Activated CD8-positive, alpha-beta memory T cell treated with anti-CD3 and anti-CD28 coated beads, Interleukin-2, amount 10 ng/mL, durations not matched to agents 7 days and 5 days (primary cell): ENCODE results near the gene EIF4E1B. TPM values are rescaled to one million over a fixed set of nuclear protein-coding genes. Genes with fewer than 3 reads are reported as not detected.

ENCODE experiments used
- ATAC-seq: fragments of 150-1000 bp; cut with Tn5 transposase; one replicate; pipeline ENCODE4 v1.10.0; 2021; ENCODE audit warnings: moderate library complexity
- CTCF ChIA-PET: fragments of 350-600 bp; sonication (Branson Sonifier 250); formaldehyde crosslinking; loops from one replicate; lab custom pipeline; 2021; ENCODE audit warnings: antibody characterized with exemption; lab: Charles Lee
- DNase-seq: peaks from one replicate; pipeline ENCODE4 v3.0.0-alpha.2; 2020
- H3K27ac Mint-ChIP-seq: one replicate; pipeline ENCODE4 v1.8.0; 2021; ENCODE audit warnings: mild to moderate bottlenecking, mixed read lengths
- H3K27me3 Mint-ChIP-seq: one replicate; pipeline ENCODE4 v1.8.0; 2021; ENCODE audit warnings: mixed read lengths
- H3K36me3 Mint-ChIP-seq: one replicate; pipeline ENCODE4 v1.8.0; 2021; ENCODE audit warnings: mild to moderate bottlenecking, mixed read lengths
- H3K4me1 Mint-ChIP-seq: one replicate; pipeline ENCODE4 v1.8.0; 2021; ENCODE audit warnings: mixed read lengths
- H3K4me3 Mint-ChIP-seq: one replicate; pipeline ENCODE4 v1.8.0; 2021; ENCODE audit warnings: mild to moderate bottlenecking, moderate library complexity, mixed read lengths
- H3K9me3 Mint-ChIP-seq: one replicate; pipeline ENCODE4 v1.8.0; 2022; ENCODE audit warnings: low read depth, mixed read lengths
- total RNA-seq, 2 experiments: library from RNA; stranded (reverse); gene quantifications; one replicate each; pipeline ENCODE4 v1.2.3, GENCODE V29; 2021

Gene EIF4E1B
- total RNA-seq, 2 experiments from 2014 or later: not detected

DNA sequence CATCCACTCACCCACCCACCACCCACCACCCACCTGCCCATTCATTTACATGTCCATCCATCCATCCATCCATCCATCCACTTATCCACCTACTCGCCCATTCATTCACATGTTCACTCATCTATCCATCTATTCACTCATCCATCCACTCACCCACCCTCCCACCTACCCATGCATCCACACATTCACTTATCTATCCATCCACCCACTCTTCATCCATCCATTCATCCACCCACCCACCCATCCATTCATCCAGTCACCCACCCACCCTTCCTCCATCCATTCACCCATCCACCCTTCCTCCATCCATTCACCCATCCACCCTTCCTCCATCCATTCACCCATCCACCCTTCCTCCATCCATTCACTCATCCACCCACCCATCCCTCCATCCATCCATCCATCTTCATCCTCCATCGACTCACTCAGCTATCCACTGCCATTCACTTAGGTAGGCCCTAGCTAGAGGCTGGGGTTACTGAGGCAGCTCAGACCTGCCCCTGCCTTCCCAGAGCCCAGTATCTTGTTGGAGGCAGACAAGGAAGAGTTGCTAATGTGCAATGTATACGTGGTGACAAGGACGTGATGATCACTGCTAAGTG lies 29.5 kb downstream of the EIF4E1B start:
- H3K27me3 Mint-ChIP-seq: peaks cover 10% of the 10 kb centered on the region
- H3K4me3 Mint-ChIP-seq: no peak overlapping the region
- H3K36me3 Mint-ChIP-seq: peaks cover 2% of the 10 kb centered on the region
- DNase-seq (no peak), ATAC-seq (no peak)
- CTCF ChIA-PET: interaction anchor here (0.5 to 5.5 kb wide), 82 partner anchors 10 to 930 kb away, joined by 3 to 124 read pairs (median 4); partner anchors contain the start of genes CLTB, EIF4E1B, FAF2 and FGFR4
- peaks cover 29% of the 10 kb centered on the region for H3K4me1 Mint-ChIP-seq
- H3K9me3 Mint-ChIP-seq: no peaks in the 10 kb centered on the region
- H3K27ac Mint-ChIP-seq: no peak overlapping the region

DNA sequence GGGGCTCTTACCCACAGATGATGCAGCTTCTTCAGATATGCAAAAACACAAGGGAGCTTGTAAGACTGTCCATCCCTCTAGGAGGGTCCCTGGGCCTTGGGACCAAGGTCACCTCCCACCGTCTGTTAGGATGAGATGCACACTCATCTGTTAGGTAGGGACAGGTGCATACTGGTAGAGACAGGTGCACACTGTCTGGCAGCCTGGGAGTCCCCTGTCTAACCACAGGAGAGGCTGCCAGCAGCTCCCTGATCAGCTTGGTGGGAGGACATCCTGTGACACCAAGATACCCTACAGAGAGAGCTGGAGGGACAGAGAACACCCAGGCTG lies 30.0 kb downstream of the EIF4E1B start:
- H3K27ac Mint-ChIP-seq: no peak overlapping the region

DNA sequence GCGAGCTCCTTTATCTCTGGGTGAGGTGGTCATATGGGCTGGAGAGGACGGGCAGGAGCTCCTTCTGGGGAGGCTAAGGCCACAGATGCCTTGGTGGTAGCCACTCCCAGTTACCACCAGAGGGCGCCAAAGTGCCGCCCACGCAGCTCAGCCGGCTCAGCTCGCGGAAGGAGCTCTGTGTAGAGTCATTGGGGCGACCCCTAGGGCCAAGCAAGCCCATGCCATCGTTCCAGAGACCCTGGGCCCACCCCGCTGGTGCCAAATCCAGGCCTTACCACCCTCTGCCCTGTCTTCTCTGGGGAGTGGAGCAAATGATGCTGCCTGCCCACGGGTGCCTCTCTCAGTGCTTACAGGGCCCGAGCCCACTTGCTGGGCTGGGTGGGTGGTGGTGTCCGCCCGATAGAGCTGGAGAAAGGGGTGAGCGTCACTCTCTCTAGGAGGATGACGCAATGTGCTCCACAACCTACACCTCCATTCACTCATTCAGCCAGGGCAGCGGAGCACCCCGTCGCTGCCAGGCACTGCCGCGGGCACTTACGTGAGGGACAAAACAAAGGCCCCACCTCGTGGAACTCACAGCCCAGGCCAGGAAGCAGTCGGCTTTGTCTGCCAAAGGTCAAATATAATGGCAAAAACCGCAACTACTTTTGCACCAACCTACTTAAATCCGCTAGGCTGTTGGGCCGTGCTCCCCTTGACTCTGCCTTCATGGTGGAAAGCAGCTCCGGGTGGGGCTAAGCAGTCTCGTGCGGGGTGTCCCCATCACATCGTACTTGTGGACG lies 30.6 kb downstream of the EIF4E1B start:
- H3K9me3 Mint-ChIP-seq: no peaks in the 10 kb centered on the region
- DNase-seq (peak; percentile 82), ATAC-seq (peak; percentile 77)
- no peak overlapping the region for H3K27ac Mint-ChIP-seq
- no peak overlapping the region for H3K4me3 Mint-ChIP-seq
- H3K36me3 Mint-ChIP-seq: peaks cover 2% of the 10 kb centered on the region
- H3K4me1 Mint-ChIP-seq: peaks cover 29% of the 10 kb centered on the region
- H3K27me3 Mint-ChIP-seq: peaks cover 13% of the 10 kb centered on the region
- CTCF ChIA-PET: interaction anchor here (0.6 to 5.5 kb wide), 90 partner anchors 9 to 931 kb away, joined by 3 to 124 read pairs (median 4); partner anchors contain the start of genes CLTB, EIF4E1B, FAF2 and FGFR4

More for the DNA sequence above, 30.0 kb downstream of the EIF4E1B start:
- Mint-ChIP-seq H3K4me3 (no peak overlapping the region), H3K27me3 (peaks cover 12% of the 10 kb centered on the region), H3K36me3 (peaks cover 2% of the 10 kb centered on the region), H3K4me1 (peaks cover 29% of the 10 kb centered on the region), H3K9me3 (no peaks in the 10 kb centered on the region)
- DNase-seq: no peak
- CTCF ChIA-PET: interaction anchor here (0.6 to 5.5 kb wide), 87 partner anchors 10 to 931 kb away, joined by 3 to 124 read pairs (median 4); partner anchors contain the start of genes CLTB, EIF4E1B, FAF2 and FGFR4
- peak; percentile 26 for ATAC-seq

DNA sequence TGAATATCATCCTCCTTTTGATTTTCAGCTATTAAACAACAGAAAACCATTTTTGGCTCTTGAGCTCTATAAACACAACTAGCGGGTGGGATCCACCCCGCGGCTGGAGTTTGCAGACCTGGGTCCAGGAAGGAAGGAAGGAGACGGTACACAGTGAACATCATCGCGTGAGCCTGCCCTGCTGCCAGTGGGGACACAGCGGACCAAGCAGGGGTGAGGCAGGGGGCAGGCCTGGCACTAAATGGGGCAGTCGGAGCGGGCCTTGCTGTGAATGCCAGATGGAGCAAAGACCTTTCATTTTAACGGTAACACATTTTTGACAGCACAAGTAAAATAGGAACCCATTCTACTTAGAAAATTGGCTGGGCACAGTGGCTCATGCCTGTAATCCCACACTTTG lies 31.2 kb downstream of the EIF4E1B start:
- Mint-ChIP-seq H3K27ac (no peak overlapping the region), H3K9me3 (no peaks in the 10 kb centered on the region), H3K27me3 (peaks cover 13% of the 10 kb centered on the region), H3K4me1 (peaks cover 29% of the 10 kb centered on the region), H3K4me3 (no peak overlapping the region), H3K36me3 (no peaks in the 10 kb centered on the region)
- ATAC-seq (no peak), DNase-seq (no peak)
- CTCF ChIA-PET: interaction anchor here (1.2 to 5.4 kb wide), 19 partner anchors 11 to 527 kb away, joined by 3 to 124 read pairs (median 8); partner anchors contain the start of genes FGFR4, TSPAN17 and UIMC1

DNA sequence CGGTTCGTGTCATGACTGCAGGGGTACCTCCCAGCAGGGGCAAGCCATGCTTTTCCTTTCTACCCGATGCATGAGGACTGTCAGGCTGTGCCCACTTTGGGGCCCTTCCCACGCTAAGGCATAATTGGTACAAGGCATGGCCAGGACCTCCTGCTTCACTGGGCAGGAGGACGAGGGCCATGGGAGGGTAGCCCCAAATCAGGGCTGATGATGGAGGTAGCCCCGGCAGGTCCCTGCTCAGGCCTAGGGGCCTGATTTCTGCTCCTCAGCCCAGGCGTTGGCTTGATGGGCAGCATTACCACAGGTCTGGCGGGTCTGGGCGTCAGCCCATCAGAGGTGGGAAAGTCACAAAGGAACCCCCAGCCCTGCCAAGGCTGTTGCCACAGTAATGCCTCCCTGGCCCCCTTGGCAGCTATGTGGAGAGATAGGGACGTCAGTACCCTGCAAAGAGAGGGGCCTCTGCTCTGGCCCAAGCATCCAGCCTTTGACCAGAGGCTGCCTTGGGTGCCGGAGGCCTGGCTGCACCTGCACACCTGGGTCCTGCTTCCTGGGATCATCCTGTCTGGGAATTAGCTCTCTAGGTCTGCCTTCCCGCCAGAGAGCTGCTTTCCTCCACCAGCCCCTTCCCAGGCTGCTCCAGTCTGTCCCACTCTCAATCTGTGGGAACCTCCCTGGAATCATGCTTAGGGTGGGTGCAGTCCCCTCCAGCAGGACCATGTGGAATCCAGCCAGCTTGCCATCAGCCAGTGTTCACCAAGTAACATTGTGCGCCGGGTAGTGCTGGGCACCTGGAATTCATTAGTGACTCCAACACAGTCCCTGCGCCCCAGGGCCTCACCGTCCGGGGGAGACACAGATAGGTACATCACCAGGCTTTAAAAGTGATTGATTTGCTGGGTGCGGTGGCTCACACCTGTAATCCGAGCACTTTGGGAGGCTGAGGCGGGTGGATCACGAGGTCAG lies 32.2 kb downstream of the EIF4E1B start:
- H3K36me3 Mint-ChIP-seq: no peaks in the 10 kb centered on the region
- no peak for ATAC-seq
- peaks cover 13% of the 10 kb centered on the region for H3K27me3 Mint-ChIP-seq
- CTCF ChIA-PET: interaction anchor here (0.6 to 2.6 kb wide), 3 partner anchors 11 to 297 kb away, joined by 3 to 18 read pairs (median 4); no protein-coding TSS in a partner anchor
- H3K4me3 Mint-ChIP-seq: no peak overlapping the region
- peaks cover 29% of the 10 kb centered on the region for H3K4me1 Mint-ChIP-seq
- no peak overlapping the region for H3K27ac Mint-ChIP-seq
- no peaks in the 10 kb centered on the region for H3K9me3 Mint-ChIP-seq
- no peak for DNase-seq

DNA sequence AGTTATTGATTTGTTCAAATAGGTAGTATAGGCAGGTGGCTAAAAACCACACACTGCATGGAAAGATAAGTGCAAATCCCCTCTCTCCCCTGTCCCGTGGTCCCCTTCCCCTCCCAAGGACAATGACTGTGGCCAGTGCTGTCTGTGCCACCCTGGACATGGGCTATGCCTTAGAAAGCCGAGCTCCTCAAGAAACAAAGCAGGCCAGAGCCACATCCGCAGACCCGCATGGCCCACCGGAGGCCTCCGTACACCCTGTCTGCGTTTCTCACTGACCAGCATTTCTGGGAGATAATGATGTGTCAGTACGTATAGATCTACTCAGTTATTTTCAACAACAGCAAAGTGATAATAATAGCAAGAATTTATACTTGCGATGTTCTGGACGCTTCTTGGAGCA lies 33.1 kb downstream of the EIF4E1B start:
- Mint-ChIP-seq H3K27ac (no peak overlapping the region), H3K4me3 (no peak overlapping the region), H3K27me3 (peaks cover 13% of the 10 kb centered on the region), H3K36me3 (no peaks in the 10 kb centered on the region), H3K9me3 (no peaks in the 10 kb centered on the region), H3K4me1 (peaks cover 20% of the 10 kb centered on the region)
- DNase-seq: no peak
- ATAC-seq: no peak
- CTCF ChIA-PET: interaction anchor here (1.0 kb wide), 1 partner anchor 12 kb away, joined by 3 read pairs; no protein-coding TSS in a partner anchor

DNA sequence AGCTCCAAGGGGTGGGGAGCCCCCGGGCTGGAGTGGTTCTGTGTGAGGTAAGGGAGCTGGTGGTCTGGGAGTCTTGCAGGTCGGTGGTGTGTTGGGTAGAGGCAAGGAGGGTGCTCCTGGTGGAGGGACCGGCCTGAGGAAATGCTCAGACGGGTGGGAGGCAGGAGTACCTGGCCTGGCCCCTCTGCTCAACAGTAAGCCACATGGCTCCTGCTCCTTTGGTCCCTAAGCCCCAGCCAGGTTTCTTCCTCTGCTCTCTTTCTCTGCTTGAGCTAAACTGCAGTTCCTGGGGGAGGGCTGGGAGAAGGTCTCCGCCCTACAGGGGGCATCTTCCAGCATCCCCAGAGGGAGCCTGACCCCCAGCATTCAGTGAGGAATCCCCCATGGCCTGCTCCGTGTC lies 34.0 kb downstream of the EIF4E1B start:
- ATAC-seq (no peak), DNase-seq (no peak)
- H3K27ac Mint-ChIP-seq: no peak overlapping the region
- no peaks in the 10 kb centered on the region for H3K36me3 Mint-ChIP-seq
- no peak overlapping the region for H3K4me3 Mint-ChIP-seq
- H3K27me3 Mint-ChIP-seq: peaks cover 19% of the 10 kb centered on the region
- peaks cover 11% of the 10 kb centered on the region for H3K4me1 Mint-ChIP-seq
- CTCF ChIA-PET: interaction anchor here (1.0 kb wide), 1 partner anchor 449 kb away, joined by 3 read pairs; no protein-coding TSS in a partner anchor
- H3K9me3 Mint-ChIP-seq: no peaks in the 10 kb centered on the region

DNA sequence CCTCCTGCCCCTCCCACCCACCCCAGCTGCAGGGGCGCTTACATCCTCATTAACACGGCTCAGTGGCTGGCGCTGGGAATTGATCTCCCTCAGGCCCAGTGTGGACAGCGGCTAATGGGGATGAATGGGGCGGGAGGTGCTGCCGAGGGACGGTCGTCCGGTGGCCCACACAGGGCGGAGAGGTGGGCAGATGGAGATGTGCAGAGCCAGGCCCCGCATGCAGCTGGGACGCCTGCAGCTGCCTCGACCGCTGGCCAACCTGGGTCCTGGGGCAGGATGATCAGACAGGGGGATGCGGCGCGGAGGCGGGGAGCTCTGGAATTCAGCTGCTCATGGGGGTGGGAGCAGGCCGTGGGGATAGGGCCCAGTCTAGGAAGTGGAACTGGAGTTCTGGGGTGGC lies 34.4 kb downstream of the EIF4E1B start:
- no peaks in the 10 kb centered on the region for H3K9me3 Mint-ChIP-seq
- H3K27ac Mint-ChIP-seq: no peak overlapping the region
- H3K4me3 Mint-ChIP-seq: no peak overlapping the region
- H3K36me3 Mint-ChIP-seq: no peaks in the 10 kb centered on the region
- no peak for DNase-seq
- ATAC-seq: no peak
- H3K4me1 Mint-ChIP-seq: peaks cover 9% of the 10 kb centered on the region
- CTCF ChIA-PET: interaction anchor here (1.0 kb wide), 1 partner anchor 449 kb away, joined by 3 read pairs; no protein-coding TSS in a partner anchor
- H3K27me3 Mint-ChIP-seq: peaks cover 22% of the 10 kb centered on the region

DNA sequence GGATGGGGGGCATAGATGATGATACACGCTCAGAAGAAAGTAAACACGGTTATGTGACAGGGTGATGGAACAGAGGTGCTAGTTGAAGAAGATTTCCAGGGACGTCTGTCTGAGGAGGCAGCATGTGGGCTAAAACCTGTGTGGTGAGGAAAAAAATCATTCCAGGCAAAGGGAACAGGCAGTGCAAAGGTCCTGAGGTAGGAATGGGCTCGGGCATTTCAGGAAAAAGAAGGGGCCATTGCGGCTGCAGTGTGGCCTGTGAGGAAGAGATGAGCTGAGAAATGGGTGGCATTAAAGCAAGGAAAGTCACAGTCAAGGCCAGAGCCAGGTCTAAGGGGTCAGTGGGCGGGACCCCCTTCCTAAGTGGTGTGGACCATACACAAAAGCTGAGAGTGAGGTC lies 35.0 kb downstream of the EIF4E1B start:
- Mint-ChIP-seq H3K4me3 (no peak overlapping the region), H3K9me3 (no peaks in the 10 kb centered on the region), H3K4me1 (peaks cover 5% of the 10 kb centered on the region), H3K27ac (no peak overlapping the region), H3K27me3 (peaks cover 22% of the 10 kb centered on the region), H3K36me3 (no peaks in the 10 kb centered on the region)
- ATAC-seq (no peak), DNase-seq (no peak)
- CTCF ChIA-PET: no interaction called here

DNA sequence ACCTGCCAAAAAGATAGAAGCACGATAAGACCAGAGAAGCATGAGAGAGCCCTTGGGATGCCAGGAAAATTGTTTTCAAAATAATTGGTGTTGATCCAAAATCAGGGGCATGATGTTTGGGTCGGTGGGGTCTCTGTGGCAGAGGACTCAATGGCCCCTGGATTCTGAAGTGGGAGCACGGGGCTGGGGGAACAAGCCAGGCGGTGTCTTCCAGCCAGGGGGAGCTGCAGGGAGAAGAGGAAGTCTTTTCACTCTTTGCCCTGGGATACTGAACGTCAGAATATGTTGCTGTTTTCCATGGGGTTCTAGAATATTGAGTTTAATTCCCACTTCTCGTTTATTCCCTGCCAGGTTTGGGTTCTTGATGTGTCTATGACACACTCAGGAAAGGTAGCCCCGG lies 37.2 kb downstream of the EIF4E1B start:
- ATAC-seq (no peak), DNase-seq (no peak)
- Mint-ChIP-seq H3K27ac (no peak overlapping the region), H3K4me3 (no peak overlapping the region), H3K27me3 (peaks cover 29% of the 10 kb centered on the region), H3K9me3 (no peaks in the 10 kb centered on the region), H3K4me1 (no peaks in the 10 kb centered on the region), H3K36me3 (no peaks in the 10 kb centered on the region)
- CTCF ChIA-PET: interaction anchor here (1.4 kb wide), 1 partner anchor 10 kb away, joined by 6 read pairs; no protein-coding TSS in a partner anchor

DNA sequence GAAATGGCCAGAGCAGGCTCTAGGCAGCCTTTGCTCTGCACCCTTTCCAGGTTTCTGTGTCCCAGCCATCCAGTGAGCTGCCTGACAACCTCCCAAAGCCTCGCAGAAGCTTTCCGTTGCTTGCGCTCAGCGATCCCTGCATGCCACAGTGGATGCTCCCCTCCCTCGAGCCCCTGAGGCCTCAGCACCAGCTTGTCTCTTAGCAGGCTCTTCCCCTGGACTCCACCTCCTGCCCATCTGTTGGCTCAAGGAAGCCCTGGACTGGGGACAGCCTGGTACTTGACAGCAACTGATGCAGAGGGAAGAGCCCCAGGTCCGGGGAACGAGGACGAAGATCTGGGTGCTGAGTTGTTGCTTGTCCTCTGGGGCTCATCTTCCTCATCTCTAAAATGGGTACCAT lies 40.0 kb downstream of the EIF4E1B start:
- Mint-ChIP-seq H3K27ac (no peak overlapping the region), H3K9me3 (no peaks in the 10 kb centered on the region), H3K36me3 (no peaks in the 10 kb centered on the region), H3K4me1 (no peaks in the 10 kb centered on the region), H3K4me3 (no peak overlapping the region), H3K27me3 (peaks cover 21% of the 10 kb centered on the region)
- ATAC-seq (no peak), DNase-seq (no peak)
- CTCF ChIA-PET: interaction anchor here (1.4 to 1.8 kb wide), 3 partner anchors 10 to 13 kb away, joined by 5 to 11 read pairs (median 5); no protein-coding TSS in a partner anchor

DNA sequence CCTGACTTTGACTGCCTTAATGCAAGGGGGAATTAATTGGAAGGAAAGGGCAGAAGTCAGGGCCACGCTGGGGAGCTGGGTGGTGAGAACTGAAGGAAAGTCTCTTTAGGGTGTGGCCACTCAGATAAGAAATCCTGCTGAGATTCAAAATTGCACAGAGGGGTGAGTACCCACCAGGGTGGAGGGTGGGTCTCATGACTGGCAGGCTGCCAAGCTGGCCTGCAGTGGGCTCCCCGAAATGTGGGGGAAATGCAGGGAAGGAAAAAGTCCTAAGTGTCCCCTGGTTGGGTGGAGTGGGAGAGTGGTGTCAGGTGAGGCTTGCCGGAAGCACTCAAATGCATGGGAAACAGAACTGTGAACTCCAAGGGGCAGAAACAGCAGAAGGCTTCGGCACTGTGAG lies 40.9 kb downstream of the EIF4E1B start:
- Mint-ChIP-seq H3K9me3 (no peaks in the 10 kb centered on the region), H3K36me3 (no peaks in the 10 kb centered on the region), H3K27ac (no peak overlapping the region), H3K4me1 (no peaks in the 10 kb centered on the region), H3K4me3 (no peak overlapping the region), H3K27me3 (peaks cover 19% of the 10 kb centered on the region)
- CTCF ChIA-PET: no interaction called here
- ATAC-seq (no peak), DNase-seq (no peak)
